HepG2 (cell line): ENCODE results near the gene HLA-DQA1.

Experiments
- MYC ChIP-seq: sonication (generic); formaldehyde crosslinking; IDR thresholded peaks from 2 replicates; pipeline ENCODE4 v1.9.0; 2021; ENCODE audit warnings: missing genetic modification reagents, borderline replicate concordance
- ZFP90 ChIP-seq: sonication (generic); formaldehyde crosslinking; IDR thresholded peaks from 2 replicates; pipeline ENCODE4 v1.8.0; 2022; ENCODE audit warnings: missing genetic modification reagents, mild to moderate bottlenecking, inconsistent platforms, borderline replicate concordance
- TF ChIP-seq, protein P1 (sequence below): sonication (generic); formaldehyde crosslinking; IDR thresholded peaks from 2 replicates; pipeline ENCODE4 v1.4.0; 2020; ENCODE audit warnings: missing genetic modification reagents

DNA sequence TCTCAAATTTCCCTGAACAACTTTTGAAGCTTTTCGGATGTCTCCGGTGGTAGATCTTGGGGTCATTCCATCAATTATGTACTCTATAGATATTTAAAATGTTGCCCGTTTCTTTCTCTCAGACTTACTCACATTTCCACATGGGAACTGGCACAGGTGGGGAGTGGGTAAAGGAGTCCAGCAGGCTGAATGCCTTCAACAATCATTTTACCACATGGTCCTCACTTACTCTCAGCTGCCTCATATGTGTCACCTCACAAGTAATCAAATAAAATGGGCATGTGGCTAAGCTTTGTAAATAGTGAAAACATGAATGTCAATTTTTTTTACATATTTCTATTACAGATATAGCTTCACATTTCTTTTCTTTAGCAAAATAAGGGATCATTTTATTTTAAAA lies 677 bp downstream of the HLA-DQA1 start:
- TF ChIP-seq ZFP90 (CRISPR knock-in tag) (no peak), MYC (CRISPR knock-in tag) (no peak)
- TF ChIP-seq, protein P1, sequence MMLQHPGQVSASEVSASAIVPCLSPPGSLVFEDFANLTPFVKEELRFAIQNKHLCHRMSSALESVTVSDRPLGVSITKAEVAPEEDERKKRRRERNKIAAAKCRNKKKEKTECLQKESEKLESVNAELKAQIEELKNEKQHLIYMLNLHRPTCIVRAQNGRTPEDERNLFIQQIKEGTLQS = no peak
